DOHH2 (cell line): ENCODE measurements around the gene SIRT7.

Source experiments
- CTCF ChIP-seq: fragments of 200-600 bp; sonication (generic); IDR thresholded peaks from one replicate; pipeline ENCODE4 v1.5.1; 2014; ENCODE audit warnings: antibody characterized with exemption, mild to moderate bottlenecking, low read depth, low read length; ENCODE audit not compliant: poor library complexity, severe bottlenecking
- EZH2phosphoT487 ChIP-seq: fragments of 200-600 bp; sonication (generic); IDR thresholded peaks from 2 replicates; pipeline ENCODE4 v1.6.1; 2017; ENCODE audit warnings: borderline replicate concordance, mild to moderate bottlenecking, antibody characterized with exemption, low read length, moderate library complexity, mixed read lengths

- TF ChIP-seq EZH2phosphoT487, result no peak
- no peak for TF ChIP-seq CTCF
Observed at GRCh38 chr17:81905424-81905875, 12.5 kb downstream of the SIRT7 start.
